Endodermal cell (in vitro differentiated cells): Measurements from ENCODE around the gene TCTN2. TPM values are rescaled to one million over a fixed set of nuclear protein-coding genes. Genes with fewer than 3 reads are reported as not detected.

Experiments used
- DNase-seq: peaks from one replicate; pipeline ENCODE4 v3.0.0-alpha.2; 2017
- H3K27ac ChIP-seq: 2 replicates; pipeline ENCODE4 v1.5.1; 2013; ENCODE audit warnings: mild to moderate bottlenecking, low read depth, low read length, moderate library complexity
- H3K27me3 ChIP-seq: 2 replicates; pipeline ENCODE4 v1.6.1; 2013; ENCODE audit warnings: mild to moderate bottlenecking, low read length, moderate library complexity; ENCODE audit not compliant: insufficient read depth, control insufficient read depth, poor library complexity, severe bottlenecking
- H3K36me3 ChIP-seq: 2 replicates; pipeline ENCODE4 v1.7.0; 2013; ENCODE audit warnings: mild to moderate bottlenecking, low read length, moderate library complexity; ENCODE audit not compliant: control insufficient read depth, insufficient read depth
- H3K4me1 ChIP-seq: one replicate; pipeline ENCODE4 v1.7.0; 2013; ENCODE audit warnings: low read length; ENCODE audit not compliant: control insufficient read depth, insufficient read depth
- H3K4me3 ChIP-seq: 2 replicates; pipeline ENCODE4 v1.5.1; 2013; ENCODE audit warnings: mild to moderate bottlenecking, low read length, moderate library complexity
- H3K9ac ChIP-seq: 2 replicates; pipeline ENCODE4 v1.6.1; 2013; ENCODE audit warnings: mild to moderate bottlenecking, low read length, moderate library complexity; ENCODE audit not compliant: poor library complexity, severe bottlenecking; ENCODE audit errors: extremely low read depth
- H3K9me3 ChIP-seq: 2 replicates; pipeline ENCODE4 v1.6.1; 2013; ENCODE audit warnings: mild to moderate bottlenecking, low read length, moderate library complexity; ENCODE audit not compliant: control insufficient read depth
- H3K27ac Mint-ChIP-seq: 2 replicates; pipeline ENCODE4 v1.8.0; 2020; ENCODE audit warnings: mixed read lengths
- H3K27me3 Mint-ChIP-seq: 2 replicates; pipeline ENCODE4 v1.8.0; 2021; ENCODE audit warnings: mild to moderate bottlenecking, mixed read lengths; ENCODE audit not compliant: insufficient read depth
- H3K36me3 Mint-ChIP-seq: 2 replicates; pipeline ENCODE4 v1.8.0; 2020; ENCODE audit warnings: low read depth, mixed read lengths
- H3K4me1 Mint-ChIP-seq: 2 replicates; pipeline ENCODE4 v1.8.0; 2020; ENCODE audit warnings: mixed read lengths
- H3K4me3 Mint-ChIP-seq: 2 replicates; pipeline ENCODE4 v1.8.0; 2020; ENCODE audit warnings: mild to moderate bottlenecking, moderate library complexity, mixed read lengths
- H3K9me3 Mint-ChIP-seq: 2 replicates; pipeline ENCODE4 v1.8.0; 2020; ENCODE audit warnings: mild to moderate bottlenecking, mixed read lengths
- WGBS, 2 experiments: methylation state at CpG; one replicate each; pipeline versions ENCODE4 v1.1.5 to v1.1.7; 2013; ENCODE audit warnings: missing lambda C conversion rate in 2 of 2, mixed read lengths in 1 of 2; ENCODE audit not compliant: insufficient coverage in 1 of 2, insufficient read length in 1 of 2; 5-methylcytosine and 5-hydroxymethylcytosine counted together
- total RNA-seq, 2 donors: library from RNA; stranded (reverse); fragmentation: NEBNext Ultra II Directional in 1 of 2; extraction: Animal tissue kit (Norgen Biotek cat#: 25700) in 1 of 2; gene quantifications; 2 replicates in 1 of 2; 3 replicates in 1 of 2; pipeline ENCODE4 v1.2.1, GENCODE V29; 2021
- TF ChIP-seq, protein P1 (sequence below): fragments of 200-600 bp; sonication (generic); conservative IDR thresholded peaks from 2 replicates; pipeline ENCODE4 v1.5.0; 2021; ENCODE audit warnings: antibody characterized with exemption, mild to moderate bottlenecking

TCTN2 gene
- total RNA-seq, 2 donors from 2014 or later: 19.2 to 25.6 TPM

DNA sequence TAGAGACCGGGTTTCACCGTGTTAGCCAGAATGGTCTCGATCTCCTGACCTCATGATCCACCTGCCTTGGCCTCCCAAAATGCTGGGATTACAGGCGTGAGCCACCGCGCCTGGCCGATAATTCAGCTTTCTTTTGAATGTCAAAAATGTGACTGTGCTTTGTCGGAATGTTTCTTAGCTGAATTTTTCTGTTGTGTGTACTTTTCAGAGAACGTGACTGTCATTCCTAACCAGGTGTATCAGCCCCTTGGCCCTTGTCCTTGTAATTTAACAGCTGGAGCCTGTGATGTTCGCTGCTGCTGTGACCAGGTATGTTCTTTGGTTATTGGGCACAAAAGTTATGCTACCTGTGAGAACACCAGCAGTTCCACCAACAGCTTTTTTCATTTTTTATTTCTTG, 8.1 kb downstream of the TCTN2 start:
- TF ChIP-seq, protein P1, sequence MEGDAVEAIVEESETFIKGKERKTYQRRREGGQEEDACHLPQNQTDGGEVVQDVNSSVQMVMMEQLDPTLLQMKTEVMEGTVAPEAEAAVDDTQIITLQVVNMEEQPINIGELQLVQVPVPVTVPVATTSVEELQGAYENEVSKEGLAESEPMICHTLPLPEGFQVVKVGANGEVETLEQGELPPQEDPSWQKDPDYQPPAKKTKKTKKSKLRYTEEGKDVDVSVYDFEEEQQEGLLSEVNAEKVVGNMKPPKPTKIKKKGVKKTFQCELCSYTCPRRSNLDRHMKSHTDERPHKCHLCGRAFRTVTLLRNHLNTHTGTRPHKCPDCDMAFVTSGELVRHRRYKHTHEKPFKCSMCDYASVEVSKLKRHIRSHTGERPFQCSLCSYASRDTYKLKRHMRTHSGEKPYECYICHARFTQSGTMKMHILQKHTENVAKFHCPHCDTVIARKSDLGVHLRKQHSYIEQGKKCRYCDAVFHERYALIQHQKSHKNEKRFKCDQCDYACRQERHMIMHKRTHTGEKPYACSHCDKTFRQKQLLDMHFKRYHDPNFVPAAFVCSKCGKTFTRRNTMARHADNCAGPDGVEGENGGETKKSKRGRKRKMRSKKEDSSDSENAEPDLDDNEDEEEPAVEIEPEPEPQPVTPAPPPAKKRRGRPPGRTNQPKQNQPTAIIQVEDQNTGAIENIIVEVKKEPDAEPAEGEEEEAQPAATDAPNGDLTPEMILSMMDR: no peak
- Histone ChIP-seq H3K27me3 (no peaks in the 10 kb centered on the region), H3K36me3 (peaks cover 49% of the 10 kb centered on the region), H3K9me3 (no peaks in the 10 kb centered on the region), H3K27ac (no peak overlapping the region), H3K4me1 (no peaks in the 10 kb centered on the region), H3K9ac (no peak overlapping the region), H3K4me3 (no peak overlapping the region)
- 94 to 98% methylated on average over 10 of the region's 10 CpGs for WGBS, 2 experiments
- no peak for DNase-seq
- peaks cover 65% of the 10 kb centered on the region for H3K36me3 Mint-ChIP-seq
- no peak overlapping the region for H3K4me3 Mint-ChIP-seq
- no peaks in the 10 kb centered on the region for H3K4me1 Mint-ChIP-seq
- no peak overlapping the region for H3K27ac Mint-ChIP-seq
- no peaks in the 10 kb centered on the region for H3K9me3 Mint-ChIP-seq
- no peaks in the 10 kb centered on the region for H3K27me3 Mint-ChIP-seq

DNA sequence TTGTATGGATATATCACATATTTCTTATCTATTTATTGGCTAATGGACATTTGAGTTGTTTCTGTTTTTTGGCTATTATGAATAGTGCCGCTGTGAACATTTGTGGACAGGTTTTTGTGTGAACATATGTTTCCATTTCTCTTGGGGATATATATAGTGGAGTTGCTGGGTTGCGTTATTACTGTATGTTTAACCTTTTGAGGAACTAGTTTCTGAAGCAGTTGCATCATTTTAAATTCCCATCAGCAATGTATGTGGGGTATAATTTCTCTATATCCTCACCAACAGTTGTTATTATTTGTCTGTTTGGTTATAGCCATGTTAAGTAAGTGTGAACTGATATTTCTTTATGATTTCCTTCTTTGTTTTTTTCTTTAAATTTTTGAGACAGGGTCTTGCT, 10.7 kb downstream of the TCTN2 start:
- no peaks in the 10 kb centered on the region for H3K9me3 ChIP-seq
- Mint-ChIP-seq H3K27me3 (no peaks in the 10 kb centered on the region), H3K36me3 (peaks cover 56% of the 10 kb centered on the region), H3K4me3 (no peak overlapping the region), H3K9me3 (no peaks in the 10 kb centered on the region), H3K27ac (no peak overlapping the region), H3K4me1 (no peaks in the 10 kb centered on the region)
- peaks cover 37% of the 10 kb centered on the region for H3K36me3 ChIP-seq
- no peak overlapping the region for H3K27ac ChIP-seq
- no peaks in the 10 kb centered on the region for H3K27me3 ChIP-seq
- TF ChIP-seq, protein P1: no peak
- H3K4me3 ChIP-seq: no peak overlapping the region
- DNase-seq: no peak
- WGBS, 2 experiments: 92 to 100% methylated on average over 1 to 2 of the region's 2 CpGs
- H3K4me1 ChIP-seq: no peaks in the 10 kb centered on the region
- no peak overlapping the region for H3K9ac ChIP-seq

DNA sequence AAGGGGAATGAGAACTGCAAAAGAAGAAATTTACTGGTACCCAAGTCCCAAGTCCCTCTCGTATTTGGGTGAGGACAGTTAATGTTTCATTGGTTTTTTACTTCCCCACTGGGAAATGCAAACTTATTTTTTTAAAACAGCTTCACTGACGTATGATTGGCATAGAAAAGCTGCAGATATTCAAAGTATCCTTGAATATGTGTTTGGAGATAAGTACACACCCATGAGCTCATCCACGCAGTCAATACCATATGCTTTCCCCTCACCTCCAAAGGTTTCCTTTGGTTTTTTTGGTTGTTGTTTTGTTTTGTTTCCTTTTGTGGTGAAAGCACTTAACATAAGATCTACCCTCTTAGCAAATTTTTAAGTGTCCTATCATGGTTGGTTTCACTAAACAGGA, 13.1 kb downstream of the TCTN2 start:
- 94 to 100% methylated on average over 1 to 2 of the region's 3 CpGs for WGBS, 2 experiments
- H3K4me3 Mint-ChIP-seq: no peak overlapping the region

More for the DNA sequence above, 13.1 kb downstream of the TCTN2 start:
- Histone ChIP-seq H3K36me3 (peaks cover 37% of the 10 kb centered on the region), H3K27me3 (no peaks in the 10 kb centered on the region), H3K4me3 (no peak overlapping the region), H3K27ac (no peak overlapping the region), H3K9me3 (no peaks in the 10 kb centered on the region), H3K4me1 (no peaks in the 10 kb centered on the region), H3K9ac (no peak overlapping the region)
- DNase-seq: no peak
- no peaks in the 10 kb centered on the region for H3K9me3 Mint-ChIP-seq
- H3K27ac Mint-ChIP-seq: no peak overlapping the region
- no peaks in the 10 kb centered on the region for H3K27me3 Mint-ChIP-seq
- TF ChIP-seq, protein P1: no peak
- H3K36me3 Mint-ChIP-seq: peaks cover 46% of the 10 kb centered on the region
- H3K4me1 Mint-ChIP-seq: no peaks in the 10 kb centered on the region
